Gastroesophageal sphincter (tissue), 4 donors: Measurements from ENCODE around the gene CLEC4C. TPM values are rescaled to one million over a fixed set of nuclear protein-coding genes. Genes with fewer than 3 reads are reported as not detected.
A peak's percentile ranks its signal among the peaks of the same experiment; 100 is the strongest.

Experiments
- ATAC-seq: fragments of 150-250 bp; one replicate; pipeline ENCODE4 v1.9.1; 2016; ENCODE audit warnings: mild to moderate bottlenecking, moderate library complexity
- H3K27ac ChIP-seq, 4 donors: fragments of 200-600 bp; sonication (generic) in 3 of 4; 1 replicate in 3 of 4; 2 replicates in 1 of 4; pipeline ENCODE4 v1.5.1; 2016 to 2019
- H3K27me3 ChIP-seq: fragments of 200-600 bp; sonication (generic); one replicate; pipeline ENCODE4 v1.5.1; 2019
- H3K36me3 ChIP-seq, 2 donors: fragments of 200-600 bp; sonication (generic); one replicate each; pipeline ENCODE4 v1.5.1; 2019; ENCODE audit warnings: control low read depth in 1 of 2
- H3K4me1 ChIP-seq, 3 donors: fragments of 200-600 bp; sonication (generic); 1 replicate in 2 of 3; 2 replicates in 1 of 3; pipeline ENCODE4 v1.5.1; 2016 to 2019; ENCODE audit warnings: control low read depth in 2 of 3
- H3K4me3 ChIP-seq, 2 donors: fragments of 200-600 bp; sonication (generic); one replicate each; pipeline ENCODE4 v1.5.1; 2019; ENCODE audit warnings: mild to moderate bottlenecking in 1 of 2, moderate library complexity in 1 of 2
- H3K9me3 ChIP-seq, 3 donors: fragments of 200-600 bp; sonication (generic); one replicate each; pipeline ENCODE4 v1.5.1; 2017 to 2019; ENCODE audit warnings: control low read depth in 2 of 3
- EP300 ChIP-seq: sonication (generic); formaldehyde crosslinking; IDR thresholded peaks from one replicate; pipeline ENCODE4 v1.6.1; 2017; ENCODE audit warnings: antibody characterized with exemption, mild to moderate bottlenecking
- POLR2A ChIP-seq, 2 donors: fragments of 450-650 bp; IDR thresholded peaks; one replicate each; pipeline ENCODE4 v1.6.1; 2017; ENCODE audit warnings: antibody characterized with exemption in 2 of 2, mild to moderate bottlenecking in 2 of 2, moderate library complexity in 1 of 2
- POLR2AphosphoS5 ChIP-seq: sonication (generic); formaldehyde crosslinking; IDR thresholded peaks from one replicate; pipeline ENCODE4 v1.6.1; 2017; ENCODE audit warnings: antibody characterized with exemption
- WGBS, 2 donors: methylation state at CpG; one replicate each; pipeline ENCODE4 v1.1.5; 2018; ENCODE audit warnings: low coverage in 1 of 2; 5-methylcytosine and 5-hydroxymethylcytosine counted together
- total RNA-seq, 4 donors: library from RNA; depleted of rRNA; stranded (reverse); fragments of >200 nt; gene quantifications; one replicate each; pipeline ENCODE4 v1.1.0, GENCODE V29; 2016
- TF ChIP-seq, protein P1 (sequence below), 4 experiments: fragments of 200-600 bp in 2 of 4; fragments of 450-650 bp in 2 of 4; sonication (generic) in 1 of 4; IDR thresholded peaks; one replicate each; pipeline ENCODE4 v1.5.1; 2017 to 2019; ENCODE audit warnings: antibody characterized with exemption in 4 of 4, mild to moderate bottlenecking in 2 of 4, moderate library complexity in 2 of 4

Gene CLEC4C
- total RNA-seq, 4 donors from 2014 or later, result not detected

DNA sequence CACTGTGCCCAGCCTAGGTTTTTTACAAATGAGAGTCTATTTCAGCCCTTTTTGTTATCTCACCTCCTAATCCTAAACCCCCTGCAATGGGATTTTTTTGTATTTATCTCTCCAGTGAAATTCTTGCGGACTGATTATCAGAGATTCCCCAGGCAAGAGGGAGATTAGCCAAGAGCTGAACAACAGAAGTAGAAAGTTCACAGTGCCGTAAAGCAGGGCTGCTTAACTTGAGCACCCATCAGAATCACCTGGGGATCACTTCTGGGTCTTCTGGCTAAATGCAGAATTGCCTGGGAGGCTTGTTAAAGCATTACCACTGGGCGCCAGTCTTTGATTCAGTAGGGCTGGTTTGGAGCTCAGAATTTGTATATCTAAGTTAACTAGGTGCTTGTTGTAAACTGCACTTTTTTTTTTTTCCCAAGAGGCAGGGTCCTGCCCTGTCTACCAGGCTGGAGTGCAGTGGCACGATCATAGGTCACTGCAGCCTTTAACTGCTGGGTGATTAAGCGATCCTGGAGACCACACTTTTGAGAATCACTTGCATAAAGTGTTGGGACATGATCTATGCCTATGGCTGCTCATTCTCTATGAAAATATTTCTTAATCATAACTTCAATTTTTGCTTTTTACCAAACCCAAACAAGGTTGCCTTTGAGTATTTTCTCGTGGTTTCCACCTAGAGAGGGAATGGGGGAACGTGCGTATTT lies 37.1 kb downstream of the CLEC4C start:
- H3K9me3 ChIP-seq, result peaks cover 0 to 4% (median 0%) of the 10 kb centered on the region in 3 donors
- H3K36me3 ChIP-seq, result no peaks in the 10 kb centered on the region
- 59 to 61% methylated on average over 6 to 8 of the region's 8 CpGs for WGBS, 2 donors
- TF ChIP-seq, protein P1, sequence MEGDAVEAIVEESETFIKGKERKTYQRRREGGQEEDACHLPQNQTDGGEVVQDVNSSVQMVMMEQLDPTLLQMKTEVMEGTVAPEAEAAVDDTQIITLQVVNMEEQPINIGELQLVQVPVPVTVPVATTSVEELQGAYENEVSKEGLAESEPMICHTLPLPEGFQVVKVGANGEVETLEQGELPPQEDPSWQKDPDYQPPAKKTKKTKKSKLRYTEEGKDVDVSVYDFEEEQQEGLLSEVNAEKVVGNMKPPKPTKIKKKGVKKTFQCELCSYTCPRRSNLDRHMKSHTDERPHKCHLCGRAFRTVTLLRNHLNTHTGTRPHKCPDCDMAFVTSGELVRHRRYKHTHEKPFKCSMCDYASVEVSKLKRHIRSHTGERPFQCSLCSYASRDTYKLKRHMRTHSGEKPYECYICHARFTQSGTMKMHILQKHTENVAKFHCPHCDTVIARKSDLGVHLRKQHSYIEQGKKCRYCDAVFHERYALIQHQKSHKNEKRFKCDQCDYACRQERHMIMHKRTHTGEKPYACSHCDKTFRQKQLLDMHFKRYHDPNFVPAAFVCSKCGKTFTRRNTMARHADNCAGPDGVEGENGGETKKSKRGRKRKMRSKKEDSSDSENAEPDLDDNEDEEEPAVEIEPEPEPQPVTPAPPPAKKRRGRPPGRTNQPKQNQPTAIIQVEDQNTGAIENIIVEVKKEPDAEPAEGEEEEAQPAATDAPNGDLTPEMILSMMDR (IDR thresholded peaks at IDR 0.05), result no peak
- TF ChIP-seq EP300, result no peak
- no peak for TF ChIP-seq POLR2A (IDR thresholded peaks at IDR 0.05)
- TF ChIP-seq POLR2AphosphoS5, result no peak
- H3K4me1 ChIP-seq, result no peaks in the 10 kb centered on the region
- ATAC-seq, result no peak
- H3K4me3 ChIP-seq, result no peak overlapping the region
- H3K27ac ChIP-seq, result no peak overlapping the region
- H3K27me3 ChIP-seq, result peaks cover 9% of the 10 kb centered on the region

DNA sequence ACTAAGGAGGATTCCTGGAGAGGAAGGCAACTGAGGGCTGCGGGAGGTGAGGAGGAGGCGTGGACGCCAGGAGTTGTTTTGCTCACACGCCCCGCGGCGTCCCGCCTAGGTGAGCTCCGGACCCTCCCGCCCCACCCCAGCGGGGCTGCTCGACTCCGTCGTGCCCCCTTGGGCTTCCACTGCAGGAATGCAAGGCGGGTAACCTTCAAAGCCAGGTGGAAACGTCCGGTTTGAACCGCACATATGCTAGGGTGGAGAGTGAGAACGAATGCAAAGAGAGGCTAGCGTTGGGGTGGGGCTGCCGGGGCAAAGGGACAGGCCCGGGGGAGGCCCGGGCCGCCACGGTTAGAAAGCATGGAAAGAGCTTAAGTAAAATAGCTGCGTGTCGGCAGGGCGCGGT lies 41.3 kb downstream of the CLEC4C start:
- ATAC-seq, result no peak
- no peaks in the 10 kb centered on the region for H3K4me1 ChIP-seq
- H3K27ac ChIP-seq, result no peak overlapping the region
- H3K36me3 ChIP-seq, result no peaks in the 10 kb centered on the region
- H3K9me3 ChIP-seq, result no peaks in the 10 kb centered on the region
- H3K4me3 ChIP-seq, result no peak overlapping the region
- no peaks in the 10 kb centered on the region for H3K27me3 ChIP-seq
- TF ChIP-seq EP300, result no peak
- no peak for TF ChIP-seq POLR2AphosphoS5
- 84% methylated on average over 28 of the region's 29 CpGs; no CpG with 5 or more reads in 1 of the 2 donors for WGBS, 2 donors

GRCh38 chr12:7695566-7696197 lies 51.5 kb downstream of the CLEC4C start, which contains the start of gene GDF3:
GDF3 (minus strand) TSS chr12:7695775; CDS start chr12:7695728, 47 bp downstream.
- no peak within 1 kb of the TSS for H3K4me3 ChIP-seq
- ATAC-seq, result peak; percentile 39

GRCh38 chr12:7695237-7695560 lies 52.0 kb downstream of the CLEC4C start:
- 27 to 30% methylated on average over 7 to 8 of the region's 10 CpGs for WGBS, 2 donors
- Histone ChIP-seq H3K4me1 (no peaks in the 10 kb centered on the region), H3K4me3 (no peak overlapping the region), H3K27ac (no peak overlapping the region), H3K27me3 (peaks cover 3% of the 10 kb centered on the region), H3K36me3 (no peaks in the 10 kb centered on the region), H3K9me3 (no peaks in the 10 kb centered on the region)
- TF ChIP-seq EP300, result no peak
- no peak for TF ChIP-seq POLR2AphosphoS5
- TF ChIP-seq, protein P1 (IDR thresholded peaks at IDR 0.05), result no peak
- no peak for TF ChIP-seq POLR2A (IDR thresholded peaks at IDR 0.05)
- ATAC-seq, result no peak

More at GRCh38 chr12:7695566-7696197, 51.5 kb downstream of the CLEC4C start, which contains the start of gene GDF3:
- H3K36me3 ChIP-seq, result no peaks in the 10 kb centered on the region
- TF ChIP-seq EP300 (no peak), POLR2A (IDR thresholded peaks at IDR 0.05) (no peak), POLR2AphosphoS5 (no peak)
- TF ChIP-seq, protein P1 (IDR thresholded peaks at IDR 0.05), result no peak
- 28 to 41% methylated on average over 5 of the region's 7 CpGs for WGBS, 2 donors
- H3K4me1 ChIP-seq, result no peaks in the 10 kb centered on the region
- no peak within 1 kb of the TSS for H3K27ac ChIP-seq
- peaks cover 3% of the 10 kb centered on the region for H3K27me3 ChIP-seq
- H3K9me3 ChIP-seq, result no peaks in the 10 kb centered on the region

- ATAC-seq, result no peak
These were observed 52.5 kb downstream of the CLEC4C start for GRCh38 chr12:7694556-7695236.

More at GRCh38 chr12:7694556-7695236, 52.5 kb downstream of the CLEC4C start:
- TF ChIP-seq POLR2AphosphoS5 (no peak), EP300 (no peak), POLR2A (IDR thresholded peaks at IDR 0.05) (no peak)
- TF ChIP-seq, protein P1 (IDR thresholded peaks at IDR 0.05), result no peak
- Histone ChIP-seq H3K4me3 (no peak overlapping the region), H3K27ac (no peak overlapping the region), H3K4me1 (no peaks in the 10 kb centered on the region), H3K9me3 (no peaks in the 10 kb centered on the region), H3K27me3 (peaks cover 3% of the 10 kb centered on the region), H3K36me3 (no peaks in the 10 kb centered on the region)
- 53 to 72% methylated on average over 3 of the region's 3 CpGs for WGBS, 2 donors
